A673 (cell line): ENCODE results near the gene ABHD17B. TPM values are rescaled to one million over a fixed set of nuclear protein-coding genes. Genes with fewer than 3 reads are reported as not detected.
A peak's percentile ranks its signal among the peaks of the same experiment; 100 is the strongest.

Source experiments
- BruUV-seq: library from RNA; stranded (reverse); fragments of 400-500 nt; replicated peaks from 2 replicates; lab custom pipeline; 2021; lab: Mats Ljungman, UMichigan
- CTCF ChIA-PET: fragments of 300-600 bp; sonication (Branson Sonifier 250); formaldehyde crosslinking; loops from one replicate; lab custom pipeline; 2022; ENCODE audit warnings: antibody characterized with exemption; lab: Charles Lee
- POLR2A ChIA-PET: fragments of 300-600 bp; sonication (Branson Sonifier 250); formaldehyde crosslinking; loops from one replicate; lab custom pipeline; 2022; ENCODE audit warnings: antibody characterized with exemption; ENCODE audit not compliant: low non-redundant PET; lab: Charles Lee
- DNase-seq: peaks from one replicate; pipeline ENCODE4 v3.0.0-alpha.2; 2015; ENCODE audit warnings: low spot score
- H3K27ac ChIP-seq: fragments of 200-600 bp; sonication (generic); 2 replicates; pipeline ENCODE4 v1.5.1; 2016; ENCODE audit warnings: mixed run types, low read depth, mild to moderate bottlenecking, mixed read lengths, antibody characterized with exemption, low read length; ENCODE audit not compliant: poor library complexity, severe bottlenecking
- H3K27me3 ChIP-seq: fragments of 200-600 bp; sonication (generic); replicated peaks from 2 replicates; pipeline ENCODE4 v1.6.1; 2017; ENCODE audit warnings: mixed run types, low read depth, mild to moderate bottlenecking, mixed read lengths, antibody characterized with exemption, low read length; ENCODE audit not compliant: insufficient read depth, poor library complexity
- H3K36me3 ChIP-seq: fragments of 200-600 bp; sonication (generic); 2 replicates; pipeline ENCODE4 v1.6.1; 2016; ENCODE audit warnings: mixed run types, mild to moderate bottlenecking, mixed read lengths, antibody characterized with exemption, low read length; ENCODE audit not compliant: insufficient read depth, poor library complexity, severe bottlenecking
- H3K4me1 ChIP-seq: fragments of 200-600 bp; sonication (generic); 2 replicates; pipeline ENCODE4 v1.6.1; 2017; ENCODE audit warnings: mixed run types, mild to moderate bottlenecking, mixed read lengths, antibody characterized with exemption, low read length; ENCODE audit not compliant: insufficient read depth, poor library complexity, severe bottlenecking
- H3K4me3 ChIP-seq: fragments of 200-600 bp; sonication (generic); 2 replicates; pipeline ENCODE4 v1.5.1; 2016; ENCODE audit warnings: low read depth, mixed run types, mild to moderate bottlenecking, mixed read lengths, low read length; ENCODE audit not compliant: poor library complexity, severe bottlenecking
- H3K9me3 ChIP-seq: fragments of 200-600 bp; sonication (generic); 2 replicates; pipeline ENCODE4 v1.6.1; 2016; ENCODE audit warnings: mixed run types, low read depth, mild to moderate bottlenecking, mixed read lengths, antibody characterized with exemption, low read length; ENCODE audit not compliant: poor library complexity, severe bottlenecking
- EZH2 ChIP-seq: fragments of 200-600 bp; sonication (generic); IDR thresholded peaks from 2 replicates; pipeline ENCODE4 v1.6.1; 2017; ENCODE audit warnings: borderline replicate concordance, low read depth, mild to moderate bottlenecking, mixed read lengths, antibody characterized with exemption, low read length; ENCODE audit not compliant: poor library complexity, severe bottlenecking
- intact Hi-C: fragments of 100-400 bp; cut with micrococcal nuclease; formaldehyde crosslinking; loops from one replicate; pipeline ENCODE4 v1.10.0; 2022; ENCODE audit not compliant: unreplicated experiment
- total RNA-seq: library from RNA; stranded (reverse); gene quantifications from 2 replicates; pipeline ENCODE4 v1.2.3, GENCODE V29; 2021
- TF ChIP-seq, protein P1 (sequence below): fragments of 300-800, 200-600 bp; sonication (generic); conservative IDR thresholded peaks from 2 replicates; pipeline ENCODE4 v1.5.1; 2017; ENCODE audit warnings: low read depth, mild to moderate bottlenecking, antibody characterized with exemption, low read length, moderate library complexity, mixed read lengths

Gene ABHD17B
- total RNA-seq, 1 experiment from 2014 or later, result 19.7 TPM

DNA sequence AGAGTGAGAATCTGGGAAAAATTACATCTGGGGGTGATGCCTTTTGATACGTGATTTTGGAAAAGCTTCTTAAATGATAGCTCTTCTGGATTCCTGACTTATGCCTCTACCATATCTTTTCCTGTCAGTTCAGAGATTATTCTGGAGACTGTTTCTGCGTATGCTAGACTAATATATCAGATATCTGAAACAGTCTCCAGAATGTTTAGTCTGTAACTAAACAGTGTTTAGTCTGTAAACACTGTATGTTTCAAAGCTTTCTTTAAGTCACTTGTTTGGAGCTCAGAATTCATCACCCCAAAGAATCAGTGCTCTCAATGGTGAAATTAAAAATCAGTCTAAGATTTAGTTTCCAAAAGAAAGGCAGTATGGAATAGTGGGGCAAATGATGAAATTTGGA, 20.2 kb upstream of the ABHD17B start:
- no TSS peak for BruUV-seq
- Histone ChIP-seq H3K27ac (no peak overlapping the region), H3K27me3 (no peaks in the 10 kb centered on the region), H3K4me1 (no peaks in the 10 kb centered on the region), H3K4me3 (no peak overlapping the region), H3K9me3 (no peaks in the 10 kb centered on the region), H3K36me3 (no peaks in the 10 kb centered on the region)
- intact Hi-C loops, result no loop called here
- ChIA-PET CTCF (no interaction called here), POLR2A (interaction anchor here (0.6 kb wide), 1 partner anchor 16 kb away, joined by 5 read pairs; no protein-coding TSS in a partner anchor)
- no peak for DNase-seq
- TF ChIP-seq EZH2, result no peak
- TF ChIP-seq, protein P1, sequence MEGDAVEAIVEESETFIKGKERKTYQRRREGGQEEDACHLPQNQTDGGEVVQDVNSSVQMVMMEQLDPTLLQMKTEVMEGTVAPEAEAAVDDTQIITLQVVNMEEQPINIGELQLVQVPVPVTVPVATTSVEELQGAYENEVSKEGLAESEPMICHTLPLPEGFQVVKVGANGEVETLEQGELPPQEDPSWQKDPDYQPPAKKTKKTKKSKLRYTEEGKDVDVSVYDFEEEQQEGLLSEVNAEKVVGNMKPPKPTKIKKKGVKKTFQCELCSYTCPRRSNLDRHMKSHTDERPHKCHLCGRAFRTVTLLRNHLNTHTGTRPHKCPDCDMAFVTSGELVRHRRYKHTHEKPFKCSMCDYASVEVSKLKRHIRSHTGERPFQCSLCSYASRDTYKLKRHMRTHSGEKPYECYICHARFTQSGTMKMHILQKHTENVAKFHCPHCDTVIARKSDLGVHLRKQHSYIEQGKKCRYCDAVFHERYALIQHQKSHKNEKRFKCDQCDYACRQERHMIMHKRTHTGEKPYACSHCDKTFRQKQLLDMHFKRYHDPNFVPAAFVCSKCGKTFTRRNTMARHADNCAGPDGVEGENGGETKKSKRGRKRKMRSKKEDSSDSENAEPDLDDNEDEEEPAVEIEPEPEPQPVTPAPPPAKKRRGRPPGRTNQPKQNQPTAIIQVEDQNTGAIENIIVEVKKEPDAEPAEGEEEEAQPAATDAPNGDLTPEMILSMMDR, result no peak

DNA sequence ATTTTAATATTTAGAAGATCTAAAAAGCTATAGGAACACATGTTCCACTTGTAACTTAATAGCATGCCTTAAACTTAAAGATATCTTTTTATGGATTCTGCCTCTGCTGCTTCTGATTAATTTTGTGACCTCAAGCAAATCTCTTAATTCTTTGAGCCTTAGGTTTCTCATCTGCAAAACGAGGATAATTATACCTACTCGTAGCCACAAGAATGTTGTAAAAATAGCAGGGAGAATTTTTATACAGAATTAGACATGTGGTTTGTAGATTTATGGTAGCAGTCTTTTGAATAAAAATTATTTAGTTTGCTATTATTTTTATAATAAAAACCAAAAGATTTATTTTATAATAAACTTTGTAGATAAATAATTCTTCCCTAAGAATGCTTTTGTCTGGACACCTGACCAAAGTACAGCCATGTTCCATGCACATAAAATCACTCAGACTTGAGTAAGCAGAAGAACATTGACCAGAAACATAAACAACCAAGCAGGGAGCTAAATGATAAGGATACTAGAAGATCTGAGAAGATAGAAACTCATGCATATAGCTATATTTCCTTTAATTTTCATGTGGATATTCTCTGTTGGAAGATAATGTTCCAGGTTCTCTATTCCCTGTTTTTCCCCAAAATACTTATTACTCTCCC, 18.9 kb upstream of the ABHD17B start:
- ChIA-PET POLR2A (no interaction called here), CTCF (no interaction called here)
- Histone ChIP-seq H3K4me1 (no peaks in the 10 kb centered on the region), H3K27me3 (no peaks in the 10 kb centered on the region), H3K4me3 (no peak overlapping the region), H3K27ac (no peak overlapping the region), H3K36me3 (no peaks in the 10 kb centered on the region), H3K9me3 (no peaks in the 10 kb centered on the region)
- DNase-seq, result peak; percentile 2
- intact Hi-C loops, result no loop called here
- TF ChIP-seq, protein P1, result no peak
- TF ChIP-seq EZH2, result no peak
- no TSS peak for BruUV-seq

DNA sequence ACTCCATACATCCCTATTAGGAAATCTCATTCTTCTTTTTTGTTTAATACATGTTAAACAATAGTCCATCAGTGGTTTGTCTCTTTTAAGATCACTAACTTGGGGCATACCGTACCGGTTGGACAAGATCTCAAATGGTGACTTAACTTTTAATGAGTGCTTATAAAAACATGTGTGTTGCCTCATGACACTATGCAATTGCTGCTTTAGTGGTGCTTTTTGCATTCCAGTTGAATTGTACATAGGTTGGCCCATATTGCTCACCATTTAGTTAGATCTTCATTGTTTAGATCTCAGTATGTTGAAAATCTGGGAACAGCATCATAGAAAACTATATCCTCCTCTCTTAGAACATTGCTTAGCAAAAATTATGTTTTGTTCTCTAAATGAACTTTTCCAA, 18.2 kb upstream of the ABHD17B start:
- no TSS peak for BruUV-seq
- Histone ChIP-seq H3K4me3 (no peak overlapping the region), H3K27ac (no peak overlapping the region), H3K27me3 (no peaks in the 10 kb centered on the region), H3K36me3 (no peaks in the 10 kb centered on the region), H3K9me3 (no peaks in the 10 kb centered on the region), H3K4me1 (no peaks in the 10 kb centered on the region)
- intact Hi-C loops, result no loop called here
- TF ChIP-seq, protein P1, result no peak
- no peak for TF ChIP-seq EZH2
- CTCF ChIA-PET, result no interaction called here
- POLR2A ChIA-PET, result no interaction called here
- DNase-seq, result no peak
